CD8-positive, alpha-beta memory T cell (primary cell): ENCODE measurements around the gene TRAF1. TPM values are rescaled to one million over a fixed set of nuclear protein-coding genes. Genes with fewer than 3 reads are reported as not detected.

Source experiments
- CTCF ChIA-PET: fragments of 350-600 bp; sonication (Branson Sonifier 250); formaldehyde crosslinking; loops from one replicate; lab custom pipeline; 2021; ENCODE audit warnings: antibody characterized with exemption; lab: Charles Lee
- POLR2A ChIA-PET: fragments of 350-600 bp; sonication (Branson Sonifier 250); formaldehyde crosslinking; loops from one replicate; lab custom pipeline; 2021; ENCODE audit warnings: antibody characterized with exemption; lab: Charles Lee
- DNase-seq, 5 donors: peaks; one replicate each; pipeline versions ENCODE4 v3.0.0 to v3.0.0-alpha.2; 2020 to 2022; ENCODE audit warnings: mixed read lengths in 1 of 5
- H3K27ac ChIP-seq: one replicate; pipeline ENCODE4 v1.7.0; 2013; ENCODE audit warnings: low read depth, mild to moderate bottlenecking, low read length, moderate library complexity
- H3K27me3 ChIP-seq: 2 replicates; pipeline ENCODE4 v1.7.0; 2013; ENCODE audit warnings: low read length, mild to moderate bottlenecking; ENCODE audit not compliant: insufficient read depth, poor library complexity, severe bottlenecking
- H3K36me3 ChIP-seq: 2 replicates; pipeline ENCODE4 v1.7.0; 2013; ENCODE audit warnings: mild to moderate bottlenecking, low read length, moderate library complexity; ENCODE audit not compliant: insufficient read depth
- H3K4me1 ChIP-seq: 2 replicates; pipeline ENCODE4 v1.7.0; 2013; ENCODE audit warnings: mild to moderate bottlenecking, low read length, moderate library complexity; ENCODE audit not compliant: insufficient read depth
- H3K4me3 ChIP-seq: 2 replicates; pipeline ENCODE4 v1.7.0; 2013; ENCODE audit warnings: mild to moderate bottlenecking, low read length
- H3K9me3 ChIP-seq: 2 replicates; pipeline ENCODE4 v1.7.0; 2013; ENCODE audit warnings: mild to moderate bottlenecking, low read length
- H3K27ac Mint-ChIP-seq, 8 donors: one replicate each; pipeline ENCODE4 v1.8.0; 2020 to 2021; ENCODE audit warnings: mixed read lengths in 8 of 8, mild to moderate bottlenecking in 6 of 8, inconsistent platforms in 3 of 8, moderate library complexity in 3 of 8
- H3K27me3 Mint-ChIP-seq, 2 donors: one replicate each; pipeline ENCODE4 v1.8.0; 2020 to 2021; ENCODE audit warnings: mixed read lengths in 2 of 2, mild to moderate bottlenecking in 1 of 2, moderate library complexity in 1 of 2
- H3K36me3 Mint-ChIP-seq, 3 donors: one replicate each; pipeline ENCODE4 v1.8.0; 2020 to 2021; ENCODE audit warnings: mixed read lengths in 3 of 3, inconsistent platforms in 1 of 3, mild to moderate bottlenecking in 1 of 3
- H3K4me1 Mint-ChIP-seq, 3 donors: one replicate each; pipeline ENCODE4 v1.8.0; 2020 to 2021; ENCODE audit warnings: mixed read lengths in 3 of 3, inconsistent platforms in 1 of 3, mild to moderate bottlenecking in 1 of 3
- H3K4me3 Mint-ChIP-seq, 7 donors: one replicate each; pipeline ENCODE4 v1.8.0; 2020 to 2021; ENCODE audit warnings: mixed read lengths in 7 of 7, mild to moderate bottlenecking in 6 of 7, moderate library complexity in 4 of 7, inconsistent platforms in 2 of 7
- H3K9me3 Mint-ChIP-seq, 5 donors: one replicate each; pipeline ENCODE4 v1.8.0; 2020 to 2022; ENCODE audit warnings: mixed read lengths in 5 of 5, mild to moderate bottlenecking in 3 of 5, moderate library complexity in 2 of 5, inconsistent platforms in 1 of 5
- polyA plus RNA-seq: library from polyadenylated mRNA; unstranded; fragments of 300-500 nt; fragmentation: Illumina TruSeq; gene quantifications from one replicate; pipeline ENCODE4 v1.2.3, GENCODE V29; 2021
- total RNA-seq, 2 experiments: library from RNA; stranded (reverse); gene quantifications; one replicate each; pipeline ENCODE4 v1.2.3, GENCODE V29; 2021

Gene TRAF1
- total and polyA plus RNA-seq, 3 experiments from 2014 or later, result 12.1 to 322 (median 316) TPM

DNA sequence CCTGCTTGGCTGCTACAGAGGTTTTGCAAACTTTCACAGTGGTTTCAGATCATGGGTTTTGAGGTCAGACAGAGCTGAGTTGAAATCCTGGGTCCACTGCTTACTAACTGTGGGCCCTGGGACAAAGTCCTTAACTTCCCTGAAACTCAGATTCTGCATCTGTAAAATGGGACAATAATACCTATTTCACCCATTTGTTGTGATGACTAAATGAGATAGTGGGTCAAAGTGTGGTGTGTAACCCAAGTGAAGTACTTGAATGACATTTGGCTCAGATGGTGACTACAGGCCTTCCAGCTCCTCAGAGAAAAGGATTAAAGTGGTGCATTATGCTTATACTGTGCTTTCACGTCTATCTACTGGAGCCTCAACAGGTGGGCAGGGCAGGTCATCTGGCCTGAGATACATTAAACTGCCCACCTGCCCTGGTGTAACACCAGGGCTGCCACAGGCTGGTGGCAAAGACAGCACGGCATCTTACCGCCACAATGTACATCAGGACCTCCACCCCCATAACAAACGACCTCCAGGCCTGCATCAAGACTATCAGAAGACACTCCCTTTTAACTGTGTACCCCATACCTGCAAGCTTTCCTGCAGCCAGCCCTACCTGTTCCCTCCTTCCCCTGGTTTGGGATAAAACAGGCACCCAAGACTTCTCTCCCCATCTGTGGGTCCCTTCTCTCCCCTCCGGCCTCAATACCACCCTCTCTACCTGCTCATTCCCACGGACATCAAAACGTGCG, 846 bp upstream of the TRAF1 start:
- Mint-ChIP-seq H3K4me3 (peak overlapping the region; percentile 91 to 99 (median 96)), H3K36me3 (peaks cover 6 to 49% (median 11%) of the 10 kb centered on the region in 3 donors), H3K27me3 (no peaks in the 10 kb centered on the region), H3K4me1 (peaks cover 82 to 90% (median 87%) of the 10 kb centered on the region in 3 donors), H3K27ac (peak overlapping the region; percentile 95 to 100 (median 99)), H3K9me3 (no peaks in the 10 kb centered on the region)
- H3K4me3 ChIP-seq, result peak overlapping the region; percentile 76
- H3K36me3 ChIP-seq, result peaks cover 1% of the 10 kb centered on the region
- H3K9me3 ChIP-seq, result no peaks in the 10 kb centered on the region
- peaks cover 86% of the 10 kb centered on the region for H3K4me1 ChIP-seq
- H3K27me3 ChIP-seq, result no peaks in the 10 kb centered on the region
- CTCF ChIA-PET, result interaction anchor here (1.2 to 20.8 kb wide), 5 partner anchors 8 to 55 kb away, joined by 3 to 363 read pairs (median 27); partner anchors contain the start of gene PHF19
- DNase-seq, result no peak
- POLR2A ChIA-PET, result interaction anchor here (1.1 to 9.3 kb wide), 6 partner anchors 10 to 134 kb away, joined by 3 to 92 read pairs (median 17); partner anchors contain the start of gene FBXW2
- H3K27ac ChIP-seq, result peak overlapping the region; percentile 85

DNA sequence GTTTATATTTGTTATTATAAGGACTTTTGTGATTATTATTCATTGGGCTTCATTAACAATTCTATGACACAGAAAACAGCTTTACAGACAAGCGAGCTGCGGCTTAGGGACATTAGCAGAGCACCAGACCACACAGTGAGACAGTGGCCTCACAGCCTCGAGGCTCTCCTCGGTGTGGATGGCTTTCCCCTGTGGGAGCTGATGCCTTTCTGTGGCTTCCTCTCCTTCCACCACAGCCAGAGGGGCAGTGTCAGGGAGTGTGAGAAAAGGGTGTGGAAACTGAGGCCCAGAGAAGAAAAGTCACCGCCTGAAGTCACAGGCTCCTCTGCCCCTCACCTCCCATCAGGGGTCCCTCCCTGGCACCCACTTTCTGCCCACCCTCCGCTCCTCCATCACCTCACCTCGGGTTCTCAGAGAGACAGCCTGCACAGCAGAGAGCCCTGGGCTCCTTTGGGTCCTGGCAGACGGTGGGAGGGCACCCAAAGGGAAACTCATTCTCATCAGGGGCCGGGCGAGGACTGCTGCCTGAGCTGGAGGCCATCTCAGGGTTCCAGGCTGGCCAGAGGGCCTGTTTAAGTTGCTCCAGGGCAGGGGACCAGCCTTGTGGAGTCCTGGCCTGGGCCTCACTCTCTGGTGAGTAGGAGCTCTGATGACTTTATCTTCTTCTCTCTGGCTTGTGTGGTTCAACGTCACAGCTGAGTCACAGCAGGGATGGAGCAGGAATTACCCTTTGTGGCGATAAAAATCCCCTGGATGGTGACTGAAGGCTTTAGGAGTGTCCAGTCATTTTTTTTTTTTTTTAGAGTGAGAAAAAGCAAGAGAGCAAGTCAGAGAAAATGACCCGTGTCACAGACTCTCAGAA, 830 bp downstream of the TRAF1 start:
- POLR2A ChIA-PET, result interaction anchor here (0.5 to 9.3 kb wide), 10 partner anchors 9 to 133 kb away, joined by 3 to 92 read pairs (median 5); partner anchors contain the start of gene FBXW2
- peak overlapping the region; percentile 95 to 100 (median 99) for H3K27ac Mint-ChIP-seq
- peak overlapping the region; percentile 76 for H3K4me3 ChIP-seq

DNA sequence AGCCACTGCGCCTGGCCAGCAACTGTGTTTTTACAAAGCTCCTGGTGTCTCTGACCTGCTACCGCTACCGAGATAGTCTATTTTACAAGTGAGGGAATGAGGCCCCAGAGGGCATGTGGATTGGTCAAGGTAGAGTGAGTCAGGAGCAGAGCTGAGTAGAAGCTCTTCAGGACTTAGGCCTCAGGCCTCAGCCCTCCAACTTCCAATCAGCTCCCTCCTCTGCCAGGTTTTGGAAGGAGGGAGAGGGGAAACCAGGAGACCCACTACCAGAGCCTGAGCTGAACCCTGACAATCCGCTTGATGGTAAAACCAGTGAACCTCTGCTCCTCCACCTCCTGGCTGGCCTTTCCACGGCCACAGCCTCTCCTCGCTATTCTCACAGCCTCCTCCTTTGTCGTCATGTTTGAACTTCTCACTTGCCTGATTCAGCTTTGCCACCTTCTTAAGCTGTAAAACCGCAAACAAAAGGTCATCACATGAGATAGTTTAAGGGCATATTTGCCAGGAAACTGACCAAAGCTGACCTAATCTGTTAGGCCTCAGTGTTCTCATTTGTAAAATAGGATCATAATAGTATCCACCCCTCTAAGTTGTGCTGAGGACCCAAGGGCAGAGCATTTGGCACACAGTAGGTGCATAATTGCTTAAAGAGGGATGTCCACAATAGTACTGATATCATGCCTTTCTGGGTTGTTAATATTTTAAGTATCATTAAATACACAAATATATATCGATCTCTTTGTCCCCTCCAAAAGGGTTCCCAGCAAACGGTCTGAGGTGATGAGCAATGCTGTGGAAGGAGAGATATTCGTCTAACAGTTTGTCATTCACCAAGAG, 1.7 kb downstream of the TRAF1 start:
- no peaks in the 10 kb centered on the region for H3K9me3 Mint-ChIP-seq
- peak in 1 of 5 donors; percentile 42 for DNase-seq
- ChIA-PET CTCF (interaction anchor here (0.8 to 20.8 kb wide), 6 partner anchors 11 to 53 kb away, joined by 3 to 363 read pairs (median 36); partner anchors contain the start of gene PHF19), POLR2A (interaction anchor here (0.7 to 9.3 kb wide), 8 partner anchors 8 to 132 kb away, joined by 3 to 92 read pairs (median 16); partner anchors contain the start of gene FBXW2)
- no peaks in the 10 kb centered on the region for H3K27me3 Mint-ChIP-seq
- Histone ChIP-seq H3K27me3 (no peaks in the 10 kb centered on the region), H3K4me3 (peak overlapping the region; percentile 76), H3K36me3 (peaks cover 12% of the 10 kb centered on the region), H3K9me3 (no peaks in the 10 kb centered on the region), H3K27ac (peak overlapping the region; percentile 84), H3K4me1 (peaks cover 88% of the 10 kb centered on the region)
- peaks cover 84 to 91% (median 90%) of the 10 kb centered on the region in 3 donors for H3K4me1 Mint-ChIP-seq
- peak overlapping the region; percentile 91 to 99 (median 96) for H3K4me3 Mint-ChIP-seq
- peaks cover 16 to 75% (median 26%) of the 10 kb centered on the region in 3 donors for H3K36me3 Mint-ChIP-seq
- peak overlapping the region; percentile 95 to 100 (median 99) for H3K27ac Mint-ChIP-seq

More for the DNA sequence above, 830 bp downstream of the TRAF1 start:
- Histone ChIP-seq H3K36me3 (peaks cover 4% of the 10 kb centered on the region), H3K9me3 (no peaks in the 10 kb centered on the region), H3K4me1 (peaks cover 86% of the 10 kb centered on the region), H3K27ac (peak overlapping the region; percentile 84), H3K27me3 (no peaks in the 10 kb centered on the region)
- Mint-ChIP-seq H3K9me3 (no peaks in the 10 kb centered on the region), H3K4me3 (peak overlapping the region; percentile 91 to 99 (median 96)), H3K36me3 (peaks cover 15 to 66% (median 24%) of the 10 kb centered on the region in 3 donors), H3K4me1 (peaks cover 82 to 90% (median 87%) of the 10 kb centered on the region in 3 donors), H3K27me3 (no peaks in the 10 kb centered on the region)
- DNase-seq, result peak in 4 of 5 donors; percentile 54 to 80 (median 68)
- CTCF ChIA-PET, result interaction anchor here (0.9 to 20.8 kb wide), 7 partner anchors 10 to 132 kb away, joined by 3 to 363 read pairs (median 27); partner anchors contain the start of genes FBXW2 and PHF19

DNA sequence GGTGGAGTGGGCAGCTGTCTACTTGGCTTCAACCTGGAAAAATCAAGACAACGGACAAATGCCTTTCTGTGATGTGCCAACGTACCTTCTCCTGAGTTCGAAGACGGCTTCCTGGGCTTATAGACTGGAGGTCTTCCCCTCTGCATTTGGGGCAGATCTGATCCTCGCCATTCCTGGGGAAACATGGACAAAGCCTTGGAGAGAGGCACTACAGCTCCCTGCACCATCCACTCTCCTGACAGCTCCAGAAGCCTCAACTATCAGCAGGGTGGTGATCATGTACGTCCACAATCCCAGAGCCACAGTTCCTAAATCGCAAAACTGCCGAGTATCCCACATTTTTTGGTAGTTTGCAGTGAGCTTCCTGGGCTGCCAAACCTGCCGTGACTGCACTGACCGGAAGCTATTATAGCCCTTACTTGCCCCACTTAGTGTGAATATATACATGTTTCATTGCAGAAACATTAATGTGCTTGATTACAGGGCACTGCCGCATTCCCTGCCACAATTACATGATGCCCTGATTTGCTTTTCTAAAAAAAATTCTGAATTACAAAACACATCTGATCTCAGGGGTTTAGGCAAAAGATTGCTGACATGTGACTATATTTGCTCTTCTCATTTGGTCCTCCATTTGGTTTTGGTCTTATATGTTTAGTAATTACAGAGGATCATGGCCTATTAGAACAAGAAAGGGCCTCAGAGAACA, 2.8 kb downstream of the TRAF1 start:
- no peak for DNase-seq
- Histone ChIP-seq H3K36me3 (peaks cover 12% of the 10 kb centered on the region), H3K4me3 (peak overlapping the region; percentile 76), H3K4me1 (peaks cover 91% of the 10 kb centered on the region), H3K9me3 (no peaks in the 10 kb centered on the region), H3K27ac (peak overlapping the region; percentile 84), H3K27me3 (no peaks in the 10 kb centered on the region)
- H3K4me3 Mint-ChIP-seq, result peak overlapping the region; percentile 91 to 99 (median 96)
- ChIA-PET POLR2A (interaction anchor here (0.7 to 9.3 kb wide), 8 partner anchors 6 to 48 kb away, joined by 3 to 92 read pairs (median 33); no protein-coding TSS in a partner anchor), CTCF (interaction anchor here (0.8 to 20.8 kb wide), 10 partner anchors 10 to 58 kb away, joined by 3 to 363 read pairs (median 6); partner anchors contain the start of gene PHF19)
- H3K36me3 Mint-ChIP-seq, result peaks cover 21 to 85% (median 31%) of the 10 kb centered on the region in 3 donors
- peak overlapping the region; percentile 95 to 100 (median 99) for H3K27ac Mint-ChIP-seq
- H3K4me1 Mint-ChIP-seq, result peaks cover 87 to 97% (median 92%) of the 10 kb centered on the region in 3 donors
- H3K9me3 Mint-ChIP-seq, result no peaks in the 10 kb centered on the region
- no peaks in the 10 kb centered on the region for H3K27me3 Mint-ChIP-seq

DNA sequence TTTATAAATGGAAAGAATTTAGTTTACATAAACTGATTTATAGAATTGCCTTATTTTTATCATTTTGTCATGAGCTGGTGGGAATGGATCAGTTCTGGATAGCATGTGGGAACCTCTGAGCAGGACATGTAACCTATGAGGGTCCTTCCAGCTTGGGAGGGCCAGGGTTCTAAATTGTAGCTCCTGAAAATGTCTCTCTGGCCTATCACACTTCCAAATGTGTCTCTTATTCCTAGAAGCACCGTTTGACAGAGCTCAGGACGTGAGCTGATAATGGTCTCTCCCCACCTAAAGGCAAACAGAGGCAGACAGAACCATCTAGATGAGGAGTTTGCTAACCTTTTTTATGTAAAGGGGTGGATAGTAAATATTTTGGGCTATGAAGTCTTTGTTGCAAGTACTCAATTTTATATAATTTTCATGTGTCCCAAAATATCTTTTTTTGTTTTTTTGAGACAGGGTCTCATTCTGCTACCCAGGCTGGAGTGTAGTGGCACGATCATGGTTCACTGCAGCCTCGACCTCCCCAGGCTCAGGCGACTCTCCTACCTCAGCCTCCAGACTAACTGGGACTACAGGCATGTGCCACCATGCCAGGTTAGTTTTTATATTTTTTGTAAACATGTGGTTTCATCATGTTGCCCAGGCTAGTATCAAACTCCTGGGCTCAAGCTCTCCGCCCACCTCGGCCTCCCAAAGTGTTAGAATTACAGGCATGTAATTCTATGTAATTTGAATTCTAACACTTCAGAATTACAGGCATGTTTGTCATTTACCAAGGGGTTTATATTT, 4.0 kb downstream of the TRAF1 start:
- H3K4me3 ChIP-seq, result peak overlapping the region; percentile 42
- Mint-ChIP-seq H3K27ac (peak overlapping the region; percentile 95 to 100 (median 99)), H3K36me3 (peaks cover 24 to 90% (median 35%) of the 10 kb centered on the region in 3 donors), H3K4me1 (peaks cover 90 to 98% (median 92%) of the 10 kb centered on the region in 3 donors), H3K9me3 (no peaks in the 10 kb centered on the region), H3K27me3 (no peaks in the 10 kb centered on the region), H3K4me3 (peak overlapping the region; percentile 91 to 99 (median 96))
- DNase-seq, result no peak
- peaks cover 95% of the 10 kb centered on the region for H3K4me1 ChIP-seq
- H3K27me3 ChIP-seq, result no peaks in the 10 kb centered on the region
- H3K27ac ChIP-seq, result peak overlapping the region; percentile 84
- no peaks in the 10 kb centered on the region for H3K9me3 ChIP-seq
- CTCF ChIA-PET, result interaction anchor here (1.0 to 20.8 kb wide), 11 partner anchors 9 to 59 kb away, joined by 3 to 363 read pairs (median 5); partner anchors contain the start of gene PHF19
- POLR2A ChIA-PET, result interaction anchor here (0.6 to 9.3 kb wide), 11 partner anchors 7 to 130 kb away, joined by 3 to 92 read pairs (median 5); partner anchors contain the start of genes FBXW2 and PHF19
- peaks cover 16% of the 10 kb centered on the region for H3K36me3 ChIP-seq
